Middle frontal gyrus (tissue), 1 donor: Measurements from ENCODE around the gene TM4SF1.

Source experiments
- DNase-seq: peaks from one replicate; pipeline ENCODE4 v3.0.0-alpha.2; 2015; ENCODE audit warnings: low spot score; ENCODE audit errors: extremely low spot score

The TM4SF1 gene

GRCh38 chr3:149377408-149378364 lies at the start of gene TM4SF1:
TM4SF1 (minus strand) TSS chr3:149377649; CDS start chr3:149377547, 102 bp downstream.
- no peak for DNase-seq

GRCh38 chr3:149426325-149426724 lies 48.9 kb upstream of the TM4SF1 start:
- no peak for DNase-seq

GRCh38 chr3:149424918-149425317 lies 47.5 kb upstream of the TM4SF1 start:
- no peak for DNase-seq

GRCh38 chr3:149421764-149422163 lies 44.3 kb upstream of the TM4SF1 start:
- DNase-seq = no peak

GRCh38 chr3:149419816-149420215 lies 42.4 kb upstream of the TM4SF1 start:
- DNase-seq = no peak

- no peak for DNase-seq
Observed at GRCh38 chr3:149417727-149418126, 40.3 kb upstream of the TM4SF1 start.

- no peak for DNase-seq
Observed at GRCh38 chr3:149417174-149417573, 39.7 kb upstream of the TM4SF1 start.

- no peak for DNase-seq
Observed at GRCh38 chr3:149415484-149415883, 38.0 kb upstream of the TM4SF1 start.

GRCh38 chr3:149414557-149415231 lies 37.2 kb upstream of the TM4SF1 start:
- DNase-seq = no peak

- DNase-seq = no peak
Observed at GRCh38 chr3:149411583-149411982, 34.1 kb upstream of the TM4SF1 start.

- no peak for DNase-seq
Observed at GRCh38 chr3:149409351-149409750, 31.9 kb upstream of the TM4SF1 start.

GRCh38 chr3:149407898-149408297 lies 30.4 kb upstream of the TM4SF1 start:
- DNase-seq = no peak

- DNase-seq = no peak
Observed at GRCh38 chr3:149406244-149406752, 28.8 kb upstream of the TM4SF1 start.

GRCh38 chr3:149403443-149403842 lies 26.0 kb upstream of the TM4SF1 start:
- DNase-seq = no peak

GRCh38 chr3:149402481-149402880 lies 25.0 kb upstream of the TM4SF1 start:
- DNase-seq = no peak

GRCh38 chr3:149401926-149402310 lies 24.5 kb upstream of the TM4SF1 start:
- no peak for DNase-seq

- no peak for DNase-seq
Observed at GRCh38 chr3:149401212-149401925, 23.9 kb upstream of the TM4SF1 start.

GRCh38 chr3:149400645-149401044 lies 23.2 kb upstream of the TM4SF1 start:
- DNase-seq = no peak

GRCh38 chr3:149398296-149398695 lies 20.8 kb upstream of the TM4SF1 start:
- no peak for DNase-seq

- no peak for DNase-seq
Observed at GRCh38 chr3:149397528-149397927, 20.1 kb upstream of the TM4SF1 start.

- no peak for DNase-seq
Observed at GRCh38 chr3:149396476-149396875, 19.0 kb upstream of the TM4SF1 start.
